ENCODE results near the gene RAD54L. TPM values are rescaled to one million over a fixed set of nuclear protein-coding genes. Genes with fewer than 3 reads are reported as not detected.

Gene RAD54L
- total RNA-seq, 1 experiment from 2014 or later = 10.3 TPM

GRCh38 chr1:46246548-46247435 is 771 bp upstream of the RAD54L start:
- Histone ChIP-seq H3K27me3 (replicated peaks) (no peaks in the 10 kb centered on the region), H3K4me1 (replicated peaks) (peaks cover 21% of the 10 kb centered on the region), H3K27ac (peak overlapping the region; percentile 60), H3K9me3 (replicated peaks) (no peaks in the 10 kb centered on the region), H3K36me3 (peaks cover 29% of the 10 kb centered on the region), H3K4me3 (peak overlapping the region; percentile 69)
- DNase-seq (ENCODE audit: low read depth in 1 of 2, low spot score in 2 of 2) = peak; percentile 59 to 73

GRCh38 chr1:46248122-46248920 is 758 bp downstream of the RAD54L start:
- H3K4me3 ChIP-seq = peak overlapping the region; percentile 69
- H3K36me3 ChIP-seq = peaks cover 44% of the 10 kb centered on the region
- H3K9me3 ChIP-seq (replicated peaks) = no peaks in the 10 kb centered on the region
- peak; percentile 56 to 69 for DNase-seq (ENCODE audit: low read depth in 1 of 2, low spot score in 2 of 2)
- peak overlapping the region; percentile 79 for H3K27ac ChIP-seq
- peaks cover 21% of the 10 kb centered on the region for H3K4me1 ChIP-seq (replicated peaks)
- H3K27me3 ChIP-seq (replicated peaks) = no peaks in the 10 kb centered on the region

GRCh38 chr1:46254668-46255067 is 7.1 kb downstream of the RAD54L start:
- H3K27me3 ChIP-seq (replicated peaks) = no peaks in the 10 kb centered on the region
- H3K9me3 ChIP-seq (replicated peaks) = no peaks in the 10 kb centered on the region
- H3K27ac ChIP-seq = no peak overlapping the region
- H3K4me3 ChIP-seq = no peak overlapping the region
- H3K4me1 ChIP-seq (replicated peaks) = no peaks in the 10 kb centered on the region
- DNase-seq (ENCODE audit: low read depth in 1 of 2, low spot score in 2 of 2) = no peak
- peaks cover 84% of the 10 kb centered on the region for H3K36me3 ChIP-seq

DNA sequence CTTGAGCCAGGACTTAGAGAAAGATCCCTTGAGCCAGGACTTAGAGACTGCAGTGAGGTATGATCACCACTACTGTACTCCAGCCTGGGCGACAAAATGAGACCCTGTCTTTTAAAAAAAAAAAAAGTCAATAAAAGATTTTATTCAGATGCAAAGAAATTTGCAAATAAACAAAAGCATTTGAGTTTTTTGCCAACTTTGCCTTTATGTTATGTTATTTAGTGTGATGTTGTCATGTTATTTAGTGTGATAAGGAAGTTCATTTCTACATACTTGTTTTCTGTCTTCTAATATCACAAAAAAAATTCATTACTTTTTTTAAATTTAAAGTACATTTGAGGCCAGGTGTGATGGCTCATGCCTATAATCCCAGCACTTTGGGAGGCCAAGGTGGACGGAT is 9.0 kb downstream of the RAD54L start:
- Histone ChIP-seq H3K36me3 (peaks cover 84% of the 10 kb centered on the region), H3K4me3 (no peak overlapping the region), H3K27ac (no peak overlapping the region), H3K9me3 (replicated peaks) (no peaks in the 10 kb centered on the region), H3K4me1 (replicated peaks) (no peaks in the 10 kb centered on the region), H3K27me3 (replicated peaks) (no peaks in the 10 kb centered on the region)
- DNase-seq (ENCODE audit: low read depth in 1 of 2, low spot score in 2 of 2) = no peak

DNA sequence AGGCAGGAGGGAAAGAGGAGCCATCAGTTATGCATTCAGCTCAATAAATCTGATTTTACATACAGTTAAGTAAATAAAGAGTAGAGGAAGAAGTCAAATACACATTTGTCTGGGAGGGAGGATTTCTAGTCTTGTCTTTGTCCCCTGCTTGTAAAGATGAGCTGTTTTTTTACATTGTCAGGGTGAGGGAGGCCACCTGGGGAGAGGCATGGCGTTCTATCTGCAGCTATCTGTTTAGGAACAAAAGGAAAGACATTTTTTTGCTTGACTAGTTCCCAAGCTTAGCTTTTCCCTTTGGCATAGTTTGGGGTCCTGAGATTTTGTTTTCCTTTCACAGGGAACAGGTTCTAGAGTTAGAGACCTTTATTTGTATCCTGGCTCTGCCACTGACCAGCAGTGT is 14.9 kb downstream of the RAD54L start:
- no peaks in the 10 kb centered on the region; the same call in 1 of the 2 replicates for H3K9me3 ChIP-seq (replicated peaks)
- no peak overlapping the region for H3K4me3 ChIP-seq
- H3K27me3 ChIP-seq (replicated peaks) = no peaks in the 10 kb centered on the region
- no peaks in the 10 kb centered on the region for H3K4me1 ChIP-seq (replicated peaks)
- DNase-seq (ENCODE audit: low read depth in 1 of 2, low spot score in 2 of 2) = no peak
- H3K27ac ChIP-seq = no peak overlapping the region
- peaks cover 94% of the 10 kb centered on the region for H3K36me3 ChIP-seq

DNA sequence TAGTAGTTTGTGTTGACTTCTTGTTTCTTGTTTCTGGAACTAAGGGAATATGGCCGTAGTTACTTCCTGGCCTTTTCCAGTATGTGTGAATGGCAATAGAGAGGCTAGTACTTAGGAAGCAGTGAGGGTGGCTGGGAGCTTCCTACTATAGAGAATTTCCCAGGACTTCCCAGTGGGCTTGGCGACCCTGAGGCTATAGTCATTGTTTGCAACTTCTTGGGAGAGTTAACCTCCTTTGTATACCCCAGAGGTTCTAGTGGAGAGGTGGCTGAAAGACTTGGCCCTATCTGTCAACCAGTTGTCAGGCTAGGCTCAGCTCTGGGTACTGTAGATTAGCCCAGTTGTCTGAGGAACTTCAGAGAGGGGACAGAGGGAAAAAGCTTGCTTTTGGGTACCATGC is 15.6 kb downstream of the RAD54L start:
- DNase-seq (ENCODE audit: low read depth in 1 of 2, low spot score in 2 of 2) = no peak
- Histone ChIP-seq H3K36me3 (peaks cover 97% of the 10 kb centered on the region), H3K9me3 (replicated peaks) (no peaks in the 10 kb centered on the region; the same call in 1 of the 2 replicates), H3K4me3 (no peak overlapping the region), H3K4me1 (replicated peaks) (no peaks in the 10 kb centered on the region), H3K27ac (no peak overlapping the region), H3K27me3 (replicated peaks) (no peaks in the 10 kb centered on the region)

DNA sequence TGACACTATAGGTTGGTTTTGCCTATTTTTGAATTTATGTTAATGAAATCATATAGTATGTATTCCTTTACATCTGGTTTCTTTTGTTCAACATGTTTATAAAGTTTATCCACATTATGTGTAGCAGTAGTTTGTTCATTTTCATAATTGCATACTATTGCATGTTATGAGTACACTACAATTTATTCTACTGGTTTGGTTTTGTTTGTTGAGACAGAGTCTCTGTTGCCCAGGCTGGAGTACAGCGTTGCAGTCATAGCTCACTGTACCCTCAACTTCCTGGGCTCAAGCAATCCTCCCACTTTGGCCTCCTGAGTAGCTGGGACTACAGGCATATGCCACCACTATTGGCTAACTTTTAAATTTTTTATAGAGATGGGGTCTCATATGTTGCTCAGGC is 21.0 kb downstream of the RAD54L start:
- no peaks in the 10 kb centered on the region; the same call in 1 of the 2 replicates for H3K9me3 ChIP-seq (replicated peaks)
- no peaks in the 10 kb centered on the region for H3K4me1 ChIP-seq (replicated peaks)
- no peaks in the 10 kb centered on the region for H3K27me3 ChIP-seq (replicated peaks)
- no peak for DNase-seq (ENCODE audit: low read depth in 1 of 2, low spot score in 2 of 2)
- H3K36me3 ChIP-seq = peaks cover 98% of the 10 kb centered on the region
- H3K4me3 ChIP-seq = no peak overlapping the region
- no peak overlapping the region for H3K27ac ChIP-seq

- DNase-seq (ENCODE audit: low read depth in 1 of 2, low spot score in 2 of 2) = no peak
- Histone ChIP-seq H3K4me3 (no peak overlapping the region), H3K27me3 (replicated peaks) (no peaks in the 10 kb centered on the region), H3K27ac (no peak overlapping the region), H3K4me1 (replicated peaks) (no peaks in the 10 kb centered on the region), H3K36me3 (peaks cover 96% of the 10 kb centered on the region), H3K9me3 (replicated peaks) (no peaks in the 10 kb centered on the region)
Measured at GRCh38 chr1:46274225-46275029, 26.9 kb downstream of the RAD54L start.

DNA sequence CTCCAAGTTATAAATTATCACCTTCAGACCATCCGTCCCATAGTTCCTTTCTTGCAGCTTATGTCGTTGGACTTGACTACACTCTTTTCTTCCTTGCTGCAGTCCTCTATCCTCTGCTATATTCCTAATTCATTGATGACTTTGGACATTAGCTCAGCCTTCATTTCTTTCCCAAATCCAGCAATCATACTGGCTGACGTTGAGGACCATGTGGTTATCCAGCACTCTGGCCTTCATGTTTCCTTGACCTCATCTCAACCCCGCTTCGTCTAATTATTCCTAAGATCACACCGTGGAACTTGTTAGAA is 27.4 kb downstream of the RAD54L start:
- Histone ChIP-seq H3K36me3 (peaks cover 96% of the 10 kb centered on the region), H3K9me3 (replicated peaks) (no peaks in the 10 kb centered on the region), H3K4me3 (no peak overlapping the region), H3K4me1 (replicated peaks) (no peaks in the 10 kb centered on the region), H3K27me3 (replicated peaks) (no peaks in the 10 kb centered on the region), H3K27ac (no peak overlapping the region)
- no peak for DNase-seq (ENCODE audit: low read depth in 1 of 2, low spot score in 2 of 2)

DNA sequence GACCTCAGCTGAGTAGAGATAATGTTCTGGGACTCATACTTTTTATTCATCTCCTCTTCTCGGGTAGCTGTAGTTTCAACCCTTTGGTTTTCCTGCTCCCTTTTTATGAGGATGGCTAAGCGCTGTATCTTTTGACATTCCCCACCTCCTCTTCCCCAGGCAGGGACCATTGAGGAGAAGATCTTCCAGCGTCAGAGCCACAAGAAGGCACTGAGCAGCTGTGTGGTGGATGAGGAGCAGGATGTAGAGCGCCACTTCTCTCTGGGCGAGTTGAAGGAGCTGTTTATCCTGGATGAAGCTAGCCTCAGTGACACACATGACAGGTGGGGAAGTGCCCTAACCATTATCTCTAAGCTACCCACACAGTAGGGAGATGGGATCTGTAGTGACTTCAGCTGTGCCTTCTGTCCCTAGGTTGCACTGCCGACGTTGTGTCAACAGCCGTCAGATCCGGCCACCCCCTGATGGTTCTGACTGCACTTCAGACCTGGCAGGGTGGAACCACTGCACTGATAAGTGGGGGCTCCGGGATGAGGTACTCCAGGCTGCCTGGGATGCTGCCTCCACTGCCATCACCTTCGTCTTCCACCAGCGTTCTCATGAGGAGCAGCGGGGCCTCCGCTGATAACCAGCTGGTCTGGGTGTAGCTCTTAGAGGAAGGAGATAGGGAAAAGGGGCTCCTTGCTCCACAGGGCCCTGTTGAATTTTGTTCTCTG is 30.3 kb downstream of the RAD54L start:
- Histone ChIP-seq H3K4me1 (replicated peaks) (no peaks in the 10 kb centered on the region), H3K27ac (no peak overlapping the region), H3K4me3 (no peak overlapping the region), H3K36me3 (peaks cover 97% of the 10 kb centered on the region), H3K9me3 (replicated peaks) (no peaks in the 10 kb centered on the region), H3K27me3 (replicated peaks) (no peaks in the 10 kb centered on the region)
- DNase-seq (ENCODE audit: low read depth in 1 of 2, low spot score in 2 of 2) = no peak

DNA sequence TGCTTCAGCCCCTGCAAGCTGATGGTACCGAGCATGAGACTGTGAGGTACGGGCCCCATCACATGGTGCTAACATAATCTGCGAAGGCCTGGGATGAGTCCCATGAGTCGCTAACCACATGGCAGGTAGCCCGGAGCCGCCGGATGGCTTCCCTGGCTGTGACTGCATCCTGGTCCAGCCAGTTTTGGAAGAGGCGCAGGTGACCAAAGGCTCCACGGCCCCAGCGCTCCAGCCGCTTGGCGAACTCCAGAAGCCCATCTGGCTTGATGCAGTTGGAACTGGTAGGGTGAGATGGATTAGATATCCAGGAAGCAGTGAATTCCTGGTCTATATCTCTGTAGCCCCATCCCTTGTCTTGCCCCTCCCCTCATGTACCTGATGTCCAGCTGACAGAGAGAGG is 31.2 kb downstream of the RAD54L start:
- peaks cover 96% of the 10 kb centered on the region for H3K36me3 ChIP-seq
- no peaks in the 10 kb centered on the region for H3K9me3 ChIP-seq (replicated peaks)
- no peak for DNase-seq (ENCODE audit: low read depth in 1 of 2, low spot score in 2 of 2)
- H3K27ac ChIP-seq = no peak overlapping the region
- H3K4me3 ChIP-seq = no peak overlapping the region
- H3K27me3 ChIP-seq (replicated peaks) = no peaks in the 10 kb centered on the region
- no peaks in the 10 kb centered on the region for H3K4me1 ChIP-seq (replicated peaks)

DNA sequence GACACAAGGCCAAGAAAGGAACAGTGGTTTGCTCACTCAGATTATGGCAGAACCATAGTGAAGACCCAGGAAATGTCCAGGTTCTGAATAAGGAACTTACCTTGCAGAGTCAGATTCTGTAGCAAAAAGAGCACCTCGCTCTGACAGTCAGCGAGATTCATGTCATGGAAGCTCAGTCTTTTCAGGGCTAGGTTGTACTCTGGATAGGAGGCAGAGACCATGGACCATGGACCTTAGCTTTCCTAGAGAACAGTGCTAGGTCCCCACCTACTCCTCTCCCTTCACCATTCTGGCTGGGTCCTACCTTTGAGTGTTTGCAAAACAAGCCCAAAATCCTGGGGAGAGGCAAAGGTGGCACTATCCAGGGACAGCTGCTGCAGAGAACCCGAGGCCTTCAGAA is 32.5 kb downstream of the RAD54L start:
- peaks cover 97% of the 10 kb centered on the region for H3K36me3 ChIP-seq
- no peak overlapping the region for H3K27ac ChIP-seq
- no peak overlapping the region for H3K4me3 ChIP-seq
- no peaks in the 10 kb centered on the region for H3K27me3 ChIP-seq (replicated peaks)
- DNase-seq (ENCODE audit: low read depth in 1 of 2, low spot score in 2 of 2) = no peak
- H3K9me3 ChIP-seq (replicated peaks) = no peaks in the 10 kb centered on the region
- no peaks in the 10 kb centered on the region for H3K4me1 ChIP-seq (replicated peaks)

DNA sequence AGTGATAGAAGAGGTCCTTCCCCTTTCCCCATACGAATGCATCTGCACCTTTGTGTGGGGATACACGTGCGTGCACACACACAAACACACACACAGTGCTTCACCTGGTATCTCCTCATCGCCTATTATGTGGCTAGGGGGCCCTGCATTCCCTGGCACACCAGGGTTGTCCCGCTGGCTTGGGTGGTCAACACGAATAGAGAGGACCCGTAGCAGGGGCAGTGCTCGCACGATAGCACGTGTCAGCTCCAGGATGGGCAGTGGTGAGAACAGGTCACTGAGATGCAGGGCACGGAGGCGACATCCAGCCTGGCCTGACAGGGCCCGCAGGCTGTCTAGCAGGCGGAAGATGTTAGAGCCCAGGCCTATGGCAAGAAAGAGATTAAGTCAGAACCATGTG is 33.5 kb downstream of the RAD54L start:
- Histone ChIP-seq H3K9me3 (replicated peaks) (no peaks in the 10 kb centered on the region), H3K27me3 (replicated peaks) (no peaks in the 10 kb centered on the region), H3K27ac (no peak overlapping the region), H3K4me1 (replicated peaks) (no peaks in the 10 kb centered on the region), H3K4me3 (no peak overlapping the region), H3K36me3 (peaks cover 97% of the 10 kb centered on the region)
- DNase-seq (ENCODE audit: low read depth in 1 of 2, low spot score in 2 of 2) = no peak
